Naive thymus-derived CD8-positive, alpha-beta T cell (primary cell): ENCODE data around the gene FAM180A. TPM values are rescaled to one million over a fixed set of nuclear protein-coding genes. Genes with fewer than 3 reads are reported as not detected.

Source experiments
- ATAC-seq, 2 donors: fragments of 150-1000 bp; cut with Tn5 transposase in 1 of 2; sonication (Bioruptor Pico), chemical (Tn5 transposase) in 1 of 2; 1 replicate in 1 of 2; 2 replicates in 1 of 2; pipeline ENCODE4 v1.10.0; 2021; ENCODE audit warnings: mild to moderate bottlenecking in 2 of 2, moderate library complexity in 2 of 2
- POLR2A ChIA-PET: fragments of 350-600 bp; sonication (Branson Sonifier 250); formaldehyde crosslinking; loops from one replicate; lab custom pipeline; 2021; ENCODE audit warnings: antibody characterized with exemption; lab: Charles Lee
- DNase-seq, 10 donors: peaks; one replicate each; pipeline versions ENCODE4 v3.0.0 to v3.0.0-alpha.2; 2020 to 2022
- H3K27ac Mint-ChIP-seq, 10 donors: one replicate each; pipeline ENCODE4 v1.8.0; 2020 to 2022; ENCODE audit warnings: mild to moderate bottlenecking in 10 of 10, mixed read lengths in 10 of 10, moderate library complexity in 4 of 10, inconsistent platforms in 1 of 10
- H3K27me3 Mint-ChIP-seq, 5 donors: one replicate each; pipeline ENCODE4 v1.8.0; 2021 to 2022; ENCODE audit warnings: mixed read lengths in 5 of 5
- H3K36me3 Mint-ChIP-seq, 3 donors: one replicate each; pipeline ENCODE4 v1.8.0; 2020 to 2022; ENCODE audit warnings: mixed read lengths in 3 of 3, mild to moderate bottlenecking in 2 of 3, inconsistent platforms in 1 of 3
- H3K4me1 Mint-ChIP-seq, 4 donors: one replicate each; pipeline ENCODE4 v1.8.0; 2021 to 2022; ENCODE audit warnings: mixed read lengths in 4 of 4
- H3K4me3 Mint-ChIP-seq, 10 donors: one replicate each; pipeline ENCODE4 v1.8.0; 2020 to 2022; ENCODE audit warnings: mild to moderate bottlenecking in 10 of 10, mixed read lengths in 10 of 10, moderate library complexity in 6 of 10, inconsistent platforms in 1 of 10
- H3K9me3 Mint-ChIP-seq, 9 donors: one replicate each; pipeline ENCODE4 v1.8.0; 2020 to 2022; ENCODE audit warnings: mixed read lengths in 9 of 9, mild to moderate bottlenecking in 3 of 9, inconsistent platforms in 1 of 9, moderate library complexity in 1 of 9
- polyA plus RNA-seq, 3 donors: library from polyadenylated mRNA; unstranded; fragments of 300-500 nt; fragmentation: Illumina TruSeq; gene quantifications; one replicate each; pipeline ENCODE4 v1.2.3, GENCODE V29; 2021
- total RNA-seq, 8 experiments: library from RNA in 2 of 8; stranded (reverse) in 2 of 8; gene quantifications; one replicate each; pipeline ENCODE4 v1.2.3 and lab custom pipeline; 2021 to 2026

The FAM180A gene
- total and polyA plus RNA-seq, 5 experiments from 2014 or later: not detected

DNA sequence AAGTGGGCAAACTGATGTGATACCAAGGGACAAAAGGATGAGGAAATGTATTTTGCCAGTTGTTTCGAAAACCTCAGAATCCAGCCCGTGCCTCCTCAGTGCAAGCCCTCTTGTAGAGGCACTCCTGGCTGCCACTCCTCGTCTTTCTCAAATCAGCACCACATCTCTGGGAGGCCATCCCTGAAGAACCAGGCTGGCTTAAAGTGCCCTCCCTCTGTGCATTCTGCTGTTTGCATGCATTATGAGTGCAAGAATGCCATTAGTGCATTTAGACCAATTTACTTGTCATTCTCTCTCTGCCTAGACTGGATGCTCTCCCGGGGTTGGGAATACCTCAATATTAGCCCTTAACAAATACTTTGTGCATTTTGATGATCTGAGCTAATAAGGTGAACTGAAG is 19.9 kb upstream of the FAM180A start:
- peaks cover 4 to 23% (median 20%) of the 10 kb centered on the region in 5 donors for H3K27me3 Mint-ChIP-seq
- POLR2A ChIA-PET: no interaction called here
- ATAC-seq (no peak), DNase-seq (no peak)
- no peaks in the 10 kb centered on the region for H3K36me3 Mint-ChIP-seq
- peaks cover 0 to 3% (median 0%) of the 10 kb centered on the region in 9 donors for H3K9me3 Mint-ChIP-seq
- H3K27ac Mint-ChIP-seq: no peak overlapping the region
- no peak overlapping the region for H3K4me3 Mint-ChIP-seq
- no peaks in the 10 kb centered on the region for H3K4me1 Mint-ChIP-seq

DNA sequence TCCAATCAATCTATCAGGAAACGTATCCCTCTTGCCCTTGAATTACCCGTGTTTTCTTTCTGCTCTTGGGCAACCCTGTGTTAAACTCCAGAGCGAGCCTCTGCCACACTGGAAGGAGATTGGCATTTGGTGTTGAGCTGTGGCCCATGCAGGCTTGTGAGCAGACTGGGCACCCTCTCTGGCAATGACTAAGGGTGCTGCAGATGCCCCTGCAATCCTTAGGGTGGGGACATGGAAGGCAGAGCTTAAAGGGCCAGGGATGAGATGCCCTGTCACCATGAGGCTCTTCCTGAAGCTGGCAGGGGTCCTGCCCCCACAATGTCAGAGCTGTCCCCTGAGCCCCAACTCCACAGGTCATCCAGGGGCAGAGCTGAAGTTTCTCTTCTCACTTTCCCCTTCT is 19.5 kb upstream of the FAM180A start:
- peaks cover 0 to 3% (median 0%) of the 10 kb centered on the region in 9 donors for H3K9me3 Mint-ChIP-seq
- ATAC-seq (no peak), DNase-seq (no peak)
- no peak overlapping the region for H3K27ac Mint-ChIP-seq
- H3K4me1 Mint-ChIP-seq: no peaks in the 10 kb centered on the region
- peaks cover 4 to 23% (median 20%) of the 10 kb centered on the region in 5 donors for H3K27me3 Mint-ChIP-seq
- no peak overlapping the region for H3K4me3 Mint-ChIP-seq
- POLR2A ChIA-PET: no interaction called here
- H3K36me3 Mint-ChIP-seq: no peaks in the 10 kb centered on the region

DNA sequence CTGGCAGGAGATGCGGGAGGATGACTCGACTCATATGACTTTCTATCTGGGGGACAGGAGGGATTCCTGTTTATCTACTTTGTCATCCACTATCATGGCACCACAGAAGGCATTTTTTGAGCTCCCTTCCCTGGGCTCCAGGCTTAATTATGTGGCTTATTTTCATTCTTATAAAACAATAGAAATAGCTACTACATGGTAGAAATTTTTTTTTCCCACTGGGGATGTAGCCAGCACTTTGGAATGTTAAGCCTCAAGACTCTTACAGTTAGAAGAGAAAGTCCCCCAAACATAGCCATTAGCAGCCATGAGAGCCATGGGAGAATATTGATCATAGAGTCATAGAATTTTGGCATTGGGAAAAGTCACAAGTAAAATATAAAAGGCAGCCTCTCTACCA is 14.6 kb upstream of the FAM180A start:
- ATAC-seq (no peak), DNase-seq (no peak)
- no peaks in the 10 kb centered on the region for H3K36me3 Mint-ChIP-seq
- POLR2A ChIA-PET: no interaction called here
- H3K4me3 Mint-ChIP-seq: no peak overlapping the region
- no peak overlapping the region for H3K27ac Mint-ChIP-seq
- H3K9me3 Mint-ChIP-seq: peaks cover 0 to 5% (median 0%) of the 10 kb centered on the region in 9 donors
- peaks cover 11 to 37% (median 29%) of the 10 kb centered on the region in 5 donors for H3K27me3 Mint-ChIP-seq
- H3K4me1 Mint-ChIP-seq: no peaks in the 10 kb centered on the region

DNA sequence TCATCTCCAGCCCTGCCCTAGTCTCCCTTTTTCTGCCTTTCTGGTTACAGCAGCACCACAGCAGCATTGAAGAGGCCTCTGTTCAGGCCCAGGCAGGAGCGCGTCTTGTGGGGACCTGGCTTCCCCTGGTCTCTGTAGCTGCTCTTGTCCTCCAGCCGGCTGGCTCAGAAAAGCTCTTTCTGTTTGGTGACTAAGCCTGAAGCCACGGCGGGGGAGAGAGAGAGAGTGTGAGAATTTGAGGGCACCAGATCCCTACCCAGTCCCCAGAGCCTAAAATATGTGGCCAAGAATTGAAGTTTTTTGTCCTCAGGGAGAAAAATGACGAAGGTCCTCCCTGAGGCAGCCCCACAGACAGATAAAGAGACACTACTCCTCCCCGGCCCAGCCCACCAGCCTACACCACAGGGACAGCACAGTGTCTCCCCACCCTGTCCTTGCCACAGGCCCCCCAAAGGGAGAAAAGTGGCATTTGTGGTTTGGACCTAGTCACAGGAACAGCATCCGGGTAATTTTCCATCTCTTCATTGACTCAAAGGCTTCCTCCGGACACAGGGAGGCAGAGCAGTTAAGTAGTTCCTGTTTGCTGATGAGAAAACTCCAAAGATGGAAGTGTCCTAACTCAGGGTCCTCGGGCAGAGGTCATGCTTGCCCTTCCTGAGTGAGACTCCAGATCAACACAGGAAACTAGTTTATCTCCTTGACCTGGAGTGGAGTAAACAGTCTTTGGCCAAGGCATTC is 13.3 kb upstream of the FAM180A start:
- ATAC-seq: no peak
- no peak overlapping the region for H3K27ac Mint-ChIP-seq
- H3K36me3 Mint-ChIP-seq: peaks cover 0 to 5% (median 0%) of the 10 kb centered on the region in 3 donors
- POLR2A ChIA-PET: no interaction called here
- H3K4me1 Mint-ChIP-seq: peaks cover 0 to under 1% (median 0%) of the 10 kb centered on the region in 4 donors
- DNase-seq: no peak
- no peak overlapping the region for H3K4me3 Mint-ChIP-seq
- peaks cover 17 to 51% (median 34%) of the 10 kb centered on the region in 5 donors for H3K27me3 Mint-ChIP-seq
- peaks cover 0 to 5% (median 0%) of the 10 kb centered on the region in 9 donors for H3K9me3 Mint-ChIP-seq

DNA sequence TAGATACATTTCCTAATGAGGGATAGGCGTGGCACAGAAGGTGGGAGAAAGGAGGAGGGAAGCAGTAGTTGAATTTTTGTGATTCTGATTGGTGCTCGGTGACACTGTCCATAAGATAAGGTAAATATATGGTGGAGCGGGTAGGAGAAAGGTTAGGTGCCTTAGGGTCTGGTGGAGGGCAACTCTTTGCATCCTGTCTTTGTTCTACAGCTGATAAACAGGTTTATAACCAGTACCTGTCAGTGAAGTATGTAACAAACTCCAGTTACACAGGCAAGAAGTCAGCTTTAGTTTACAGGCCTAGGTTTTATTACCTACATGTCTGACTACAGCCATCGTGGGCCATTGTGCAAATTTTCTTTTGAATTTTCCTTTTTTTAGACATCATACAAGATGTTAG is 10.9 kb upstream of the FAM180A start:
- H3K4me1 Mint-ChIP-seq: peaks cover 0 to 2% (median 0%) of the 10 kb centered on the region in 4 donors
- no peak for DNase-seq
- POLR2A ChIA-PET: no interaction called here
- H3K4me3 Mint-ChIP-seq: no peak overlapping the region
- no peak for ATAC-seq
- no peak overlapping the region for H3K27ac Mint-ChIP-seq
- peaks cover 15 to 74% (median 29%) of the 10 kb centered on the region in 5 donors for H3K27me3 Mint-ChIP-seq
- H3K9me3 Mint-ChIP-seq: peaks cover 0 to 5% (median 0%) of the 10 kb centered on the region in 9 donors
- H3K36me3 Mint-ChIP-seq: peaks cover 0 to 5% (median 0%) of the 10 kb centered on the region in 3 donors

DNA sequence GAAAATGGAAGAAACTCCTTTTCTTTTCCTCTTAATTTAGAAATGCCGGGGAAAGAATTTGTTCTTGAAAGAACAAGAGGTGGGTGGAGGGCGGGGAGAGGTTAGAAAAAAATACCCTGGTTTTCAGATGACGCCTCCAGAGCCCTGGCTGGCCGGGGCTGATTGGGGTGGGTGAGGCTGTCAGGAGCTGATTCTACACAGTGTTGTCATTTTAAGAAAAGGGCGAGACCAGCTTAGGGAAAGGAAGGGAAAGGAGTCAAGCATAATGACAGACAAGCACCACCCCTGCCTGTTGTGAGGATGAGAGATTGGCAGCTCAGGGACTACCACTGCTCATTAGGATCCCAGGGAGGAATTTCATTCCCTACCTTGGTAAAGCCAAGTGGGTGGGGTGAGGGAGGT is 9.9 kb upstream of the FAM180A start:
- peaks cover 18 to 76% (median 35%) of the 10 kb centered on the region in 5 donors for H3K27me3 Mint-ChIP-seq
- no peak overlapping the region for H3K27ac Mint-ChIP-seq
- peaks cover 0 to 5% (median 0%) of the 10 kb centered on the region in 9 donors for H3K9me3 Mint-ChIP-seq
- DNase-seq (no peak), ATAC-seq (no peak)
- POLR2A ChIA-PET: no interaction called here
- H3K4me3 Mint-ChIP-seq: no peak overlapping the region
- peaks cover 0 to 5% (median 0%) of the 10 kb centered on the region in 3 donors for H3K36me3 Mint-ChIP-seq
- peaks cover 0 to 2% (median 0%) of the 10 kb centered on the region in 4 donors for H3K4me1 Mint-ChIP-seq

DNA sequence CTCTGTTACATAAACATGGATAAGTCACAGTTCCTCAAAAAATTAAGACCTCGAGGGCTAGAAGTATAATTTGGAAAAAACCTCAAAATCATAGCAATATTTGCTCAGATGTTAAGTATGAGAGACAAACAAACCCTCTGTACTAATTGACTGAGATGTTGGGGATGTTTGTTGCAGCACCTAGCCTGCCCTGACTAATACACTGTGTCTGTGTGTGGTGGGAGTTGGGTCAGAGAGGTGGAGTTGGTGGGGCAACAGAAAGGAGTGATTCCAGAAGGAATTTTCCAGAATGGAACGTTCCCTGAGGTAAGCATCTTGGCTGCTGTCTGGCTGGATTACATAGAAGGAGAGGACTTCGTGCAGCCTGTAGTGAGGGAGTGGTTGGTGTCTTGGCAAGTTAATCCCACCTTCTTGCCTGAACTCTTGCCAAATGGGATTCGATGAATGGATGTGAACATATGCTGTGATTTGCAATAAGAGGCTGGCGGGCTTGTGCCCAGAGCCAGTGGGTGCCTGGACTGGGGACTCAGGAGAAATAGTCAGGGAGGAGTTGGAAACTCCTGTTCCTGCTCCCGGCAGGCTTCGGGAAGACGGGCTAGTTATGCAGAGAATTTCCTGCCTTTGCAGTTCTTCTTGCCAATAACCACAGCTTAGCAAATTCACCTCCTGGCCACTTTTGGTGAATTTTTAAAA is 9.3 kb upstream of the FAM180A start:
- POLR2A ChIA-PET: no interaction called here
- no peak overlapping the region for H3K27ac Mint-ChIP-seq
- ATAC-seq (no peak), DNase-seq (no peak)
- H3K4me3 Mint-ChIP-seq: no peak overlapping the region
- H3K4me1 Mint-ChIP-seq: peaks cover 0 to 2% (median 0%) of the 10 kb centered on the region in 4 donors
- peaks cover 0 to 5% (median 0%) of the 10 kb centered on the region in 9 donors for H3K9me3 Mint-ChIP-seq
- H3K36me3 Mint-ChIP-seq: peaks cover 0 to 5% (median 0%) of the 10 kb centered on the region in 3 donors
- peaks cover 18 to 76% (median 34%) of the 10 kb centered on the region in 5 donors for H3K27me3 Mint-ChIP-seq

DNA sequence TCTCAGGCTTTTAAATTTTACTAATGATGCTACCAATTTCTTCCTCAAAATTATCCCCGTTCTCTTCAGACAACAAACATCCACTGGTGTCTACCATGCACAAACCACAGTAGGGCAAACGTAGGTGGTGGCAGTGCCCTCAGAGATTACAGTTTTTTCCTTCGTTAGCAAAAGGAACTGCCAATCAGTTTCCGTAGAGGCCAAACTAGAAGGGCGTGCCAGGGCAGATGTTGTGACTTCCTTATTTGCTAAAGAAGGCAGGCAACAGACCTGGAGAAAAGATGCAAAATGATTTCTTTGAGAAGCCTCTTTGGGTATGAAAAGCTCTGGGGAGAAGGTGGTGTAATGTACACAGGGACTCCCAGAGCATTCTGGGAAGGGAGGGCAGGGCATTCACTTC is 7.6 kb upstream of the FAM180A start:
- ATAC-seq: no peak
- H3K4me3 Mint-ChIP-seq: no peak overlapping the region
- POLR2A ChIA-PET: no interaction called here

DNA sequence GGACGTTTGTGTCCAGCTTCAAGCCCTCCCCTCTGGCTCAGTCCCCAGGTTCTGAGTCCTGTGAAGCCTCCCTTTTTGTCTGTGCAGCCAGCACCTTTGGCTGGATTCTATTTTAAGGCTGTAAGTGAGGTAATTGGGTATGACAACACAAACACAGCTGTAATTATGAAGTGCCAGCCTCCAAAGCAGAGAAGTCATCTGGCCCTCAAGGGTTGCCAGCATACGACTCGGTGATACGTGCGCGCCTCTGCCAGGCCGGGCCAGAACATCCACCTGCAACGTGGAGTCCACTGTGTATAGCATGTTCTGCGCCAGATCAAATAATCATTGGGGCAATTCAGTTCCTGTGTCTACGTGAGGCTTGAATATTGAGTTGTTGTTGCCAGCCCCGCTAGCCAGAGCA is 6.7 kb upstream of the FAM180A start:
- H3K4me3 Mint-ChIP-seq: no peak overlapping the region
- DNase-seq (no peak), ATAC-seq (no peak)
- peaks cover 0 to 5% (median 0%) of the 10 kb centered on the region in 9 donors for H3K9me3 Mint-ChIP-seq
- H3K27ac Mint-ChIP-seq: no peak overlapping the region
- peaks cover 17 to 66% (median 28%) of the 10 kb centered on the region in 5 donors for H3K27me3 Mint-ChIP-seq
- peaks cover 0 to 5% (median 0%) of the 10 kb centered on the region in 3 donors for H3K36me3 Mint-ChIP-seq
- H3K4me1 Mint-ChIP-seq: peaks cover 0 to 2% (median 0%) of the 10 kb centered on the region in 4 donors
- POLR2A ChIA-PET: no interaction called here

More for the DNA sequence above, 7.6 kb upstream of the FAM180A start:
- Mint-ChIP-seq H3K36me3 (peaks cover 0 to 5% (median 0%) of the 10 kb centered on the region in 3 donors), H3K4me1 (peaks cover 0 to 2% (median 0%) of the 10 kb centered on the region in 4 donors), H3K27ac (no peak overlapping the region), H3K9me3 (peaks cover 0 to 5% (median 0%) of the 10 kb centered on the region in 9 donors), H3K27me3 (peaks cover 17 to 69% (median 30%) of the 10 kb centered on the region in 5 donors)
- no peak for DNase-seq

DNA sequence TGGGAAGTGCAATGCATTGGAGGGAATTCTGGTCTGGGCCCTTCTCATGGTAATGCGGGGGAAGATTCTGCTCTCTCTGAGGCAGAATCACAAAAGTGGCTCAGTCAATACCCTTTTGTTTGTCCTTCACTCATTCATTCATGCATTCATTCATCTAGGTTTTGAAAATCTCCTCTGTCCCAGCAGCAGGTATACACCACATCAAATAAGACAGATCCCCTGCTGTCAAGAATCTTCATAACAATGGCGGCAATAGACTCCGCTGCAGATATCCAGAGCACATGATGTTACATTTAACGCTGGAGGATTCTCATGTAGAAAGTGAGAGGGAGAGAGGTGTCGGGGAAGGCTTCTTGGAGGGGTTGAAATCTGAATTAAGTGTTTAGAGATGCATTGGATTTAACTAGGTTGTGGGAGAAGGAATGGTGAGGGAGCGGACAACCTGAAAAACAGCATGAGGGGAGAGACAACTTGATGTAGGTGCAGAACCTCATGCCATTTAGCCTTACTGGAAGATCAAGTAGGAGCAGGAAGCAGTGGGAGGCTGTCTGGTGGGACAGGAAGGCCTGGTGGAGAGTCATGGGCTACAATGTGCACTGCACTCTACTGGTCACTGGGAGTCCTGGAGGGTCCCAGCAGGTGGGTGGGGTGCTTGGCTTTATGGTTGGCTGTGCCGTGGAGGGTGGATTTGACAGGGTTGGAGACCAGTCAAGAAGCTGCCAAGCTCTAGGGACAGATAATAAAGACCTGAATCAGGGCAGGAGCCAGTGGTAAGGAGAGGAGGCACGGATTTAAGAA is 5.2 kb upstream of the FAM180A start:
- Mint-ChIP-seq H3K9me3 (peaks cover 0 to 5% (median 0%) of the 10 kb centered on the region in 9 donors), H3K27ac (no peak overlapping the region), H3K36me3 (peaks cover 0 to 5% (median 0%) of the 10 kb centered on the region in 3 donors), H3K4me3 (no peak overlapping the region), H3K4me1 (peaks cover 0 to 2% (median 0%) of the 10 kb centered on the region in 4 donors), H3K27me3 (peaks cover 12 to 56% (median 21%) of the 10 kb centered on the region in 5 donors)
- POLR2A ChIA-PET: no interaction called here
- DNase-seq (no peak), ATAC-seq (no peak)

DNA sequence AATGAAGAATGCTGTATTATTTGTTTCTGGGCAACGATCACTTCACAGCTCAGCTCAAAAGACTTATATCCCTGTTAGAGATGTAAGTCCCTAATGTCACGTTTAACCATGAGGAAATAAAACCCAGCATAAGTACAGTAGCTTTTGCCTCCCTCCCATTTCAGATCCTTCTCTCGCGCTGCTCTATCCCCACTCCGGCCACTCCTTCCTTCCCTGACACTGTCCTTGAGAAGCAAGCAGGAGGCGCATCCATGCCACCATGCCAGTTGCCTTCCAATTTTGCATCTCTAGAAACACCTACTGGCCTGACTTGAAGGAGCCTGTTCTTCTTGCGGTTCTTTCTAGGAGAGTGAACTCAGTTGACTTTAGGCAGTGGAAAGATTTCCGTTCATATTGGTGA is 1.2 kb downstream of the FAM180A start:
- H3K27me3 Mint-ChIP-seq: peaks cover 2 to 13% (median 4%) of the 10 kb centered on the region in 5 donors

DNA sequence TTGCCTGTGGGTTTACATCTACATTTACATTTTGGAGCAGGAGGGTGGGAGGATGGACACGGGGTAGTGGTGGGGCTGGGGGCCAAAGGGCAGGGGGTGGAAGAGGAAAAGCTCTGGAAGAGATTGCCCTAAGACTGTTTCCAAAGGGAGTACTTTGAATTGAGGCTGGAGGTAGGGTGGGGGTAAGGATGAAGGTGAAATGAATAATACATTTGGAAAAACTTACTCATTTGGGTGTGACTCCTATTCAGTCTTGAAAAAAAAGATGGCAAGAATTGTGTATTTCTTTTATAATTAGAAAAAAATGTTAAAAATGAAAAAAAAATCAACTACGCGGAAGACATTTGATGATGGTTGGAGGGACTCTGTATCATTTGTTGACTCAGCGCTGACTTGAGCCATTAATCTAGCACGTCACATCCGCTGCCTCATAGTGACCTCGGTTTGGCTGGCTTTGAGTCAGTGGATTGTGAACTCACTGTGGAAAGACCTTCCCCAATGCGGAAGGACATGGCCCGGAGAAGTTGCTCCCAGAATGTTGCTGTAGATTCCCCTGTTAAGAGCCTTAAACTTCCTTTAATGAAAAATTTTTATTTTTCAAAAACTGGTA is 2.8 kb downstream of the FAM180A start:
- peaks cover 3 to 13% (median 5%) of the 10 kb centered on the region in 5 donors for H3K27me3 Mint-ChIP-seq
- no peak overlapping the region for H3K27ac Mint-ChIP-seq
- POLR2A ChIA-PET: interaction anchor here (0.6 kb wide), 1 partner anchor 48 kb away, joined by 3 read pairs; no protein-coding TSS in a partner anchor
- DNase-seq: no peak
- H3K4me1 Mint-ChIP-seq: no peaks in the 10 kb centered on the region
- no peaks in the 10 kb centered on the region for H3K36me3 Mint-ChIP-seq
- ATAC-seq: no peak
- H3K4me3 Mint-ChIP-seq: no peak overlapping the region
- no peaks in the 10 kb centered on the region for H3K9me3 Mint-ChIP-seq

More for the DNA sequence above, 1.2 kb downstream of the FAM180A start:
- Mint-ChIP-seq H3K36me3 (no peaks in the 10 kb centered on the region), H3K27ac (no peak overlapping the region), H3K9me3 (no peaks in the 10 kb centered on the region), H3K4me1 (no peaks in the 10 kb centered on the region), H3K4me3 (no peak overlapping the region)
- POLR2A ChIA-PET: no interaction called here
- no peak for DNase-seq
- ATAC-seq: no peak
